ENCODE data around the gene ERAP2.
"Not testable (repeated sequence)": the region's sequence is repeated elsewhere in the genome, so short reads cannot be mapped to it uniquely, and the experiment has no call there.

The ERAP2 gene

GRCh38 chr5:96864922-96865530 lies 11.3 kb upstream of the ERAP2 start:
- DNase-seq, result no peak

DNA sequence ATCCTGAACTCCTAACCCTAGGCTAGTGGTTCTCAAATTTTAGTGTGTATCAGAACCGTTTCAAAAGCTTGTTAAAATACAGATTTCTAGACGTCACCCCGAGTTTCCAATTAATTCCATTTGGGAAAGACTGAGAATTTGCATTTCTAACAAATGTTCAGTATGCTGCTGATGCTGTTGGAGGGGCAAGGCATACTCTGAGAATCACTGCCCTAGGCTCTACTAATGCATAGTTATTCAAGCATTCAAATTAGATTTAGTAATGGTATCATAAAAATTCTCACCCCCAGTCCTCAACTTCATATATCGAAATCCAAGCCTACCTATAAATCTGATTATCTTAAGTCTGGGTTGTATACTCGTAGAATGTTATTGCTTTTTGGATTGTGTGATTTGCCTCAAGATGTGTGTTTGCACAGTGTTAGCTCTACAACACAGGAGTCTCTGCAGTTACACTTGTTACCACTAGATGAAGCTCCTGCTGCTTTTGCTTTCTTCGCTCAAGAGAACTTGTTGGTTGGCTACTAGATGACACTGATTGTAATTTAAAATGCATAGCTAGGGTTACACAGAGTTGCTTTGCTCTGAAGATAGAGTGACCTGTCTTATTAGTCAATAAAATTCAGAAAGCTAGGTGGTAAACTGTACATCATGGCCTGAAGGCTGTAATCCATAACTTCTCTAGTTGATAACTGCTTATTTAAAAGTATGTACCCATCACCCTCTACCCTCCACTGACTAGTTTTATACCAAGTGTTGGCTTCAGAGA lies 7.5 kb upstream of the ERAP2 start:
- peak; percentile 57 for DNase-seq

DNA sequence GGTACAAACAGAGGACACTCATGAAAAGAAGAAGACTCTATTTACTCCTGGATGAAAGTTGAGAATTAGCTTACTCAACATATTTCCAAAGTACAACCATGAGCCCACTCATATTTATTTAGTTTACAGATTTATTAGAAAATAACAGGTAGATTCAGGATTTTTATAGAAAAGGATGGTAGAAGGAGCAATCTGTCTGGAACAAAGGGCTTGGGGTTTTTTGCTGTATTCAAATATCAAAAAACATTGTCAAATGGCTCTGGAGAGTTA lies 7.0 kb upstream of the ERAP2 start:
- no peak for DNase-seq

- no peak for DNase-seq
These were observed 5.9 kb upstream of the ERAP2 start for GRCh38 chr5:96870094-96871026.

- DNase-seq, result no peak
These were observed 5.3 kb upstream of the ERAP2 start for GRCh38 chr5:96871027-96871399.

- no peak for DNase-seq
These were observed 4.6 kb upstream of the ERAP2 start for GRCh38 chr5:96871686-96872085.

GRCh38 chr5:96873449-96873848 lies 2.9 kb upstream of the ERAP2 start:
- DNase-seq, result no peak

DNA sequence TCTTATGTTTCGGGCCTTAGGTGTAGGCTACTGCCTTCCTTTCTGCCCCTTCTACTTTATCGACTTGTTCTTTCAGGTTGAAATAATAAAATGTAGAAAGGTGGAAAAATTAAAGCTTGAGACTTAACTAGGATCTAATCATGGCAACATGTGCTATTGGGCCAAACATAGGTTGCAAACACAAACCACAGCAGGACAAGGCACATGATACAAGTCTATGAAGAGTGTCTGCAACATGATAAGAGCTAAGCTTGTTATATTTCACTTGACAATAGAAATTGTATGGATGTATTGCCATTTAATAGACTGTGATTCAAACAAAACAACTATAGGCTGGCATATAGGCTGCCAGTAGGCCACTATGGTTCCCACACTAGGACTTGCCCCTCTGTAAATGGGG lies 1.7 kb upstream of the ERAP2 start:
- DNase-seq, result no peak

DNA sequence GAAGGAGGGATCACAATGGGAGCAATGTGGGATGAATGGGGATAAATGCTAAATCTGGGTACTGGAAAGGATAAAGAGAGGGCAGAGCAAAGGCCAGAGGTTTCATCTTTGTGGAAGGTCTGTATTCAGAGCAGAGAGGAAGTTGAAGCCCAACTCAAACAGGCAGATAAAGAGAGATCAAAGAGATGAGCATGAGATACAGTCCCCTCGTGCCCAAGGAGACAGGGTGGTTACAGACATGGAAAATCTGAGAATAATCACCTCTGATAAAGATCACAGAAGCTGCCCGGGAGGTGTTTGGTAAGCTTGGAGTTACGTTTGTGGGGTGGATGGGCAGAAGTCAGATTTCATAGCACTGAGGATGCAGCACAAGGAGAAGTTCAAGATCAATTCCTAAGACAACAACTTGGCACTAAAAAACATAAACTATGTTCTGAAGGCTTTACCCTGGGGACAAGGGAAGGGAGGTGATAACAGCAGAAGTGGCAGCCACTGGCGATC lies 459 bp upstream of the ERAP2 start:
- no peak for DNase-seq

DNA sequence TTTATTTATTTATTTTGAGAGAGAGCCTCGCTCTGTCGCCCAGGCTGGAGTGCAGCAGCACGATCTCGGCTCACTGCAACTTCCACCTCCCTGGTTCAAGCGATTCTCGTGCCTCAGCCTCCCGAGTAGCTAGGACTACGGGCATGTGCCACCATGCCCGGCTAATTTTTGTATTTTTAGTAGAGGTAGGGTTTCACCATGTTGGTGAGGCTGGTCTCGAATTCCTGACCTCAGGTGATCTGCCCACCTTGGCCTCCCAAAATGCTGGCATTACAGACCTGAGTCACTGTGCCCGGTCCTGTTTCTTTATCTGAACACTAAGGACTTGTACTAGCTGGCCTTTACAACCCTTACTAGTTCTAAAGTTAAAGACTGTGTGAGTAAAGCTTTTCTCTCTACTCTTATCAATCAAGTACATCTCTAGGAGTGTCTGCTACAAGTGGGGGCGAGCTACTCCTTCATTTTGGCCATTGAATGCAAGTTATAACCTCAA lies 723 bp downstream of the ERAP2 start:
- not testable (repeated sequence) for DNase-seq

GRCh38 chr5:96879665-96880064 lies 3.4 kb downstream of the ERAP2 start:
- DNase-seq, result no peak

- no peak for DNase-seq
These were observed 4.3 kb downstream of the ERAP2 start for GRCh38 chr5:96880444-96881164.

GRCh38 chr5:96881511-96882115 lies 5.3 kb downstream of the ERAP2 start:
- no peak for DNase-seq

GRCh38 chr5:96883871-96884270 lies 7.6 kb downstream of the ERAP2 start:
- DNase-seq, result no peak

DNA sequence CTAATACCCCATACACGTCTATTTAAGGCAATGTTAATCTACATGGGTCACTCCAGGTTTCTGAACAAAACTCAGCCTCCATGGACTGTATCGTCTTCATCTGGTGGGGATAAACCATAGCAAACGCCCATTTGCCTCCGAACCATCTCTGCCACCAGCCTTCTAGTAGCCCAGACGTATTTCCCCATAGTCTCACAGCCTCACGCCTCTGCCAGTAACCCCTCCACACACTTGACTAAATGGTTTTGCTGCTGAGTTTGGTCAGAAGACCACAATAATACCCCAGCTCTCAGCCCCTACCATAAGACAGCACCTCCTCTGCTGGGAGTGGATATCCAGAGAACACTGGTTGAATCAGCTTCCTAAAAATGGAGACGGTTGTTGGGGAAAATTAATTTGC lies 8.7 kb downstream of the ERAP2 start:
- DNase-seq, result no peak

- DNase-seq, result no peak
These were observed 9.4 kb downstream of the ERAP2 start for GRCh38 chr5:96885518-96886338.

DNA sequence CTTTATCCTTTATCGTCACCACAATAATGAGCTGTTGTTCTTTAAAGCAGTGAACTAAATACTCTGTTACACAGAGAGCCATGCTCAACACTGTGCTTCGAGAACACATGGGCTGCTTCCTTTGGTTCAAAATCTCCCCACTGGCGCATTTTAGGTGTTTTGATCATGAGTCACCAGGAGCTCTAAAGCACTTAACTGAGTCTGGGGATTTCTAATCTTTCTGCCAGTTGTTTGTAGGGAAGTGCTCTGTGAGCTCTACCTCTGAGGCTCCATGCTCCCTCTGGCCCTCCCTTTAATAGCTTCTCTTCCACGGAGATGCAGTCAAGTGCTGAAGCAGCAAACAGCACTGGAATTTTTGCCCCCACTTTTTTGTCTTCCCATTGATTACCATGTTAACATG lies 17.0 kb downstream of the ERAP2 start:
- DNase-seq, result no peak

- DNase-seq, result no peak
These were observed 20.0 kb downstream of the ERAP2 start for GRCh38 chr5:96896276-96896675.

GRCh38 chr5:96896806-96897205 lies 20.5 kb downstream of the ERAP2 start:
- DNase-seq, result no peak

GRCh38 chr5:96901384-96901783 lies 25.1 kb downstream of the ERAP2 start:
- DNase-seq, result no peak

- no peak for DNase-seq
These were observed 25.5 kb downstream of the ERAP2 start for GRCh38 chr5:96901841-96902240.

- no peak for DNase-seq
These were observed 26.6 kb downstream of the ERAP2 start for GRCh38 chr5:96902876-96903275.

All from GDM1 (cell line).